8988T (cell line): ENCODE data around the gene PAPOLB.
"Not testable (repeated sequence)": the region's sequence is repeated elsewhere in the genome, so short reads cannot be mapped to it uniquely, and the experiment has no call there.

Experiments
- DNase-seq: peaks from one replicate; pipeline ENCODE4 v3.0.0; 2011

PAPOLB gene

DNA sequence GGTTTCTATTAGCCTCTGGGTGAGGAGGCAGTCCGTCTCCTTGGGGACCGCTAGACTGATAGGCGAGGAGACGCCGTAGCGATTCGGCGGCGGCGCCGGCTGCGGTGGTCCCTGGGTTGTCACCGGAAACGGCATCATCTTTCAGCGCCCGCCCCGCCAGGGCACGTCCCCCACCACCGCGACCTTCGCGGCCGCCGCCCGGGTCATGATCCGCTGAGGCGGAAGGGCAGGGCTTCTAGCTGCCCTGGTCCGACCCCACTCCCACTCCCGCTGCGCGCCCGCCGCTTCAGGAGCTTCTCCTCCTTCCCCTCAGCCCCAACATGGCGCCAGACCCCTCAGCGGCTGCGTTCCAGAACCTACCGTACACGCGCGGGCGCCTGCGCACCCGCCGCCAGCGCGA lies at the start of gene PAPOLB:
Gene PAPOLB, minus strand, starts transcription at position 358 of the 400 bp plus-strand sequence. Its CDS starts 220 bp downstream, at position 138.
- no peak for DNase-seq

DNA sequence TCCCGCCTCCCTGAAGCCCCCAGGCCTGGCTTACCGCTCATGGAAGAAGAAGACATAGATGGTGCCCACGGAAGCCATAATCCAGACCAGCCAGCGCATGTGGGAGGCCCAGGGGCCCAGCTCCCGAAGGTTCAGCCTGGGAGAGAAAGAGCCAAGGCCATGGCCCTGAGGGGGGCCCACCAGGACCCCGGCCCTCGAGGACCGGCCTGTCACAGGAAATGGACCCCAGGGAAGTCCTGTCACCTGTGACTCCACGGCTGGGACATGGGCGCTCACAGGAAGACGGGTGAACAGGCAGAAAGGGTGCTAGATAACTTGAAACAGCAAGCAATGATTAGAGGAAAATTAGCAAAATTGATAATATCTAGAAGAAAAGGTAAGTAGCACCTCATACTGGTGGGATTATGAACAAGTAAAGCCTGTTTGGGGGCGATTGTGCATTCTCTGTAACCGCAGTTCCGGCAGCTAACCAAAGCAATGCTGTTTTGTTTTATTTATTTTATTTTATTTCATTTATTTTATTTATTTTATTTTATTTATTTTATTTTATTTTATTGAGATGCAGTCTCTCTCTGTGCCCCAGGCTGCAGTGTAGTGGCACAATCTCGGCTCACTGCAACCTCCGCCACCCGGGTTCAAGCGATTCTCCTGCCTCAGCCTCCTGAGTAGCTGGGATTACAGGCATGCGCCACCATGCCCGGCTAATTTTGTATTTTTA lies 49.4 kb upstream of the PAPOLB start:
- DNase-seq = no peak

DNA sequence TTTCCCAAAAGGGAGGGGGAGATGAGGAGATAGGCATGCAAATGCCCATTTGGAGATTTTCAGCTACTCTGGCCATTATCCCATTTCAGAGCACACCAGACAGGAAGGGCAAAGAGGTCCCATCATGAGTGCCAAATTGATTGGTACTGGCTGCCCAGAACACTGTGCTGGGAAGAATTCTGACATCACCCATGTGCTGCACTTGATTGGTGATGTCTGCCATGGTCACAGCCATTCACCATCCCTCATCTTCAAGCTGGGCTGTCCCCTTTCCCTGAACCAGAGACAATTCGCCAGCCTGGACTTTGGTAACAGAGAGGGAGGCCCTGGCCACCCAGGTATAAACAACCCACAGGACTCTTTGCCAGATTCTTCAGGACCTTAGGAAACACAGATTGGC lies 44.9 kb upstream of the PAPOLB start:
- DNase-seq = no peak

DNA sequence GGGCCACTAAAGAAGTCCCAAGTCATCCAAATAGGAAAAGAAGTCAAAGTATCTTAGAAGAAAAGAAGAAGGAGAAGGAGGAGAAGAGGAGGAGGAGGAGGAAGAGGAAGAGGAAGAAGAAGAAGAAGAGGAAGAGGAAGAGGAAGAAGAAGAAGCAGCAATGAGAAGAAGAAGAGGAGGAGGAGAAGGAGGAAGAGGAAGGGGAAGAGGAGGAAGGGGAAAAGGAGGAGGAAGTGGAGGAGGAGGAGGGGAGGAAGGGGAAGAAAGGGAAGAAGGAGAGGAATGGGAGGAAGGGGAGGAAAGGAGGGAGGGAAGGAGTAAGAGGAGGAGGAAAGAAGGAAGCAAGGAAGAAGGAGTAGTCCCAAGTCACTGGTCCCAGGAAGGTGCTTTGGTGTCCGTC lies 43.3 kb upstream of the PAPOLB start:
- DNase-seq = no peak

DNA sequence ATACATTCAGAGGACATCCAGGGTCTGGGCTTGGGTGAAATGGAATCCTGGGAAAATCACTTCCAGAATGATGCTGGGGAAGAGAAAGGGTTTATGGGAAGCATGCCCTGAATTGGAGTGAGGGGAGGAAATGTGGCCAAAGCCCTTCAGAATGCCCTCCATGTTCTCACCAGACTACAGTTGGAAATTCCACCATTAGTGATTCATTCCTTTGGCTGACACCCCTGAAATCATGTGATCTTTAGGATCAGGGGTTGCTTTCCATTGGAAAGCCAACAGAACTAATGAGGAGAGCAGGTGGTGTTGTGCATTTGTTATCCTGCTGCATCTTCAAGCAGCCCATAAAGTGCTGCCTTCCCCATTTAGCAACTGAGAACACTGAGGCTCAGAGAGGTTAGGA lies 42.5 kb upstream of the PAPOLB start:
- DNase-seq = no peak

DNA sequence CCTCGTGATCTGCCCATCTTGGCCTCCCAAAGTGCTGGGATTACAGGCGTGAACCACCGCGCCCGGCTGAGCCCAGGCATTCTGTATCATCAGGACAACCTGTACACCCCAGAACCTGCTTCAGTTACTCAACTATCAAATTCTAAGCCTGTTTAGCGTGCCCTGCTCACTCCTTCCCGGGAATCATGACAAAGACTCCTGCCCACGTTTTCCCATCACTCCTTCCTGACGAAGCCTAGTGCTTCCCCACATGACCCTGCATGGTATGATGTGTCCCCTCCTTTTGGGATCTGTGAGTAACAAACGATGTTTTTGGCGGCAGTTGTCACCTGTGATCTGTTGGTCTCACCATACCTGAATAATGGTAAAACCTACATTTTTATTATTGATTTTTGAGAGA lies 33.9 kb upstream of the PAPOLB start:
- no peak for DNase-seq

DNA sequence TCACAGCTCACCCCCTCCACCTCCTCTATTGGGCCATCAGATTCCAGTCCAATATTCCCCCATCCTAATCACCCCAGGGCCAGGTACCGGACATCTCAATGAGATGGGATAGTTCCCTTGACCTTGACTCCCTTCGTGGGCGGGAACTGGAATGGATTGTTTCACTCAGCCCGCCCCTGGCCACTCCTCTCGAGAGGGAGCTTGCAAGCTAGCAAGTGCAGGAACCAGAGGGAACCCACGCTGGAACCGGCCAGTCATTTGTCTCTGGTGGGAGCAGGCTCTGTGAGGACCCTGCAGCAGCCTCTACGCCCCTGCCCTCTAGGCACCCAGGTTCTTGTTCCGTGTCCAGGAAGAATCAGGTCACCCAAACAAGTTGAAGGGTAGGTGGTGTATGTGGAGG lies 32.7 kb upstream of the PAPOLB start:
- DNase-seq = no peak

DNA sequence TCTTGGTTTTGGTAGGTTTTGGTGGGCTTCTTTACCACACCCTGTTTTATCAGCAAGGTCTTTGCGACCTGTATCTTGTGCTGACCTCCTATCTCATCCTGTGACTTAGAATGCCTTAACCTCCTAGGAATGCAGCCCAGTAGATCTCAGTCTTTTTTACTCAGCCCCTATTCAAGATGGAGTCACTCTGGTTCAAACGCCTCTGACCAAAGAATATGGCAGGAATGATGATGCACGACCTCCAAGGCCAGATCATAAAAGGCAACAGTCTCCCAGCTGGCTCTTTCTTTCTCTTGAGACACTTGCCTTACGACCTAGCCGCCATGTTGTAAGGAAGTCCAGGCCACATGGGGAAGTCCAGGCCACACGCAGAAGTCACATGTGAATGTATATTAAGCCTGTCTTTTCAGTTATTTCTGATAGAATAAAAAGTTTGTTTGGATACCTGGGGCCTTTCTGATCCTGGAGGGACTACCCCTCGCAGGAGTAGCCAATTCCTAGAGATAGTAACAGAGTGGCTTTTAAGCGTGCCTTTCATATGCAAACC lies 32.2 kb upstream of the PAPOLB start:
- DNase-seq = no peak

DNA sequence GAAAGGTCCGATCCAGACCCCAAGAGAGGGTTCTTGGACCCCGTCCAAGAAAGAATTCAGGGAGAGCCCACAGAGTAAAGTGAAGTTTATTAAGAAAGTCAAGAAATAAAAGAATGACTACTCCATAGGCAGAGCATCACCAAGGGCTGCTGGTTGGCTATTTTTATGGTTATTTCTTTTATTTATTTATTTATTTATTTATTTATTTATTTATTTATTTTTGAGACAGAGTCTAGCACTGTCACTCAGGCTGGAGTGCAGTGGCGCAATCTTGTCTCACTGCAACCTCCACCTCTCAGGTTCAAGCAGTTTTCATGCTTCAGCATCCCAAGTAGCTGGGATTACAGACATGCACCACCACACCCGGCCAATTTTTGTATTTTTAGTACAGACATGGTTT lies 31.4 kb upstream of the PAPOLB start:
- not testable (repeated sequence) for DNase-seq

DNA sequence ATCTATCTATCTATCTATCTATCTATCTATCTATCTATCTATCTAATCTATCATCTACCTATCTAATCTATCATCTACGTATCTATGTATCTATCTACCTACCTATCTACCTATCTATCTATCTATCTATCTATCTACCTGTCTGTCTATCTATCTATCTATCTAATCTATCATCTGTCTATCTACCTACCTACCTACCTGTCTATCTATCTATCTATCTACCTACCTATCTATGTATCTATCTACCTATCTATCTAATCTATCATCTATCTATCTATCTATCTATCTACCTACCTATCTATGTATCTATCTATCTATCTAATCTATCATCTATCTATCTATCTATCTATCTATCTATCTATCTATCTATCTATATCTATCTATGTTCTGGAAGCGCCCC lies 29.7 kb upstream of the PAPOLB start:
- not testable (repeated sequence) for DNase-seq

DNA sequence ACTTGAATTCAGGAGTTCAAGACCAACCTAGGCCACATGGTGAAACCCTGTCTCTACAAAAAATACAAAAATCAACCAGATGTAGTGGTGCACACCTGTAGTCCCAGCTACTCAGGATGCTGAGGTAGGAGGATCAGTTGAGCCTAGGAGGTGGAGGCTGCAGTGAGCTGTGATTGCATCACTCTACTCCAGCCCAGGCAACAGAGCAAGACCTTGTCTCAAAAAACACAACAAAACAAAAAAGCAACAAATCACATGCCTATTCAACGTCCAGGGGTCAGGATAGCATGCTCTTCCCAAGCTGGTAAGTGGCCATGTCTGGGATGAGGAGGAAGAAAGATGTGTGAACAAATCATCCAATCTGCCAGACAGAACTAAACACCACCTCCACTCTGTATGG lies 27.9 kb upstream of the PAPOLB start:
- DNase-seq = no peak

DNA sequence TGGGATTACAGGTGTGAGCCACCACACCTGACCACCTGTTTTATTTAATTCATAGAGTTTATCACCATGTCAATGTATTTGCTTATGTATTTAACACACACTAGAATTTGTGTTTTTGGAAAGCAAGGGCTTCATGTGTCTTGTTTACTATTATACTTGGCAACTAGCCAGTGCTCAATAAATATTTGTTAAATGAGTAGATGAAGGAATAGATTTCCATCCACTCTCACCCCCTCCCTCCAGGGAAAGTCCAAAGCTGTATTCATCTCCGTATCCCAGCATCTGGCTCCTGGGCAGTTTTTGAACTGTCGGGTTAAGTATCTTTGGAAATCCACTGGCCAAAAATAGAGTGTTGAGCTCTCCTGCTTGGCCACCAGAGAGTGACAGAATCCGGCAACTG lies 26.3 kb upstream of the PAPOLB start:
- no peak for DNase-seq

DNA sequence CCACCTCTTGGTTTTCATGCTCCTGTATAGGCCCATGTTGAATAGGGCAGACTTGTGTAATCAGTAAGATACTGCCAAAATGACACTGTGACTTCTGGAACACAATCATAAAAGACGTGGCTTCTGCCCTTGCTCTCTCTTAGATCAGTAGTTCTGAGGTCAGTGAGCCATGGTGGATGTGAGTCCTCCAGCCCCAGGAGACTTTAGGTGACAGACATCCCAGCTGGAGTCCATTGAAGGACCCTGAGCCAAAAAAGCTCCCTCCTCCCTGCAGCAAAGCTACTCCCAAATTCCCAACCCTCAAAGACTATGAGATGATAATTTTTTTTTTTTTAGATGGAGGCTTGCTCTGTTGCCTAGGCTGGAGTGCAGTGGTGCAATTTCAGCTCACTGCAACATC lies 24.8 kb upstream of the PAPOLB start:
- no peak for DNase-seq

DNA sequence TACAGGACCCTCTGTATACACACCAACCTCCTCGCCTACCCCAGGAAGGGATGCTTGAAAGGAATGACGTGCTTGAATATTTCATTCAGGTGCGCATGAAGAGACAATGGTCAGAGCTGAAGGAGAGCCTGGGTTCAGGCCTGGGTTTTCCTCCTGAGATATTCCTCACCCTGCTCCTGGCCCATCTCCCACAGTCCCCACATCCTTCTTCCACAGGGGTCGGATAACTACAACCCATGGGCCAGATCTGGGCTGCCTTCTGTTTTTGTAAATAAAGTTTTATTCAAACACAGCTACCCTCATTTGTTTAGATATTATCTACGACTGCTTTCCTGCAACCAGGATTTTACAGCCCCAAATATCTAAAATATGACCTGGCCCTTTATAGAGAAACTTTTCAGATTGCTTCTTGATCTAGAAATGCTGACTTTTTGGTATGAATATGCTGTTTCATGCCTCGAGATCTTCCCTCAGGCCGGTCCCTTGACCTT lies 23.5 kb upstream of the PAPOLB start:
- DNase-seq = no peak

DNA sequence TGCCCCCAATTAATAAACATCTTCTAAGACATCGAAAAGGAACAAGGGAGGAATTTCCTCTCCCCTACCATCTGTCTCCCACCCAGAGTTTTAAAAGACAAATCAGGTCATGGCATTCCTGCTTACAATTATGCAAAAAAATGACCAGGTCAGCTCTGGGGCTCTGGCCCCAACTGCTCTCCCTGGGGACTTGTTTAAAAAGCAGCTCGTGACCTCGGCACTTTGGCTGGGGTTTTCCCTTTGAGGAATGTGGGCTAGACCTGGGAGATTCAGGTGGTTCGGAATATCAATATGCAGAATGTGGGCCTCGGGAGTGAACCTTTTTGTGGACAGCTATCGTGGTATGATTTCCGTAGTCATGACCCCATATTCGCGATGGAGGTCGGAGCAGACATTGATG lies 22.3 kb upstream of the PAPOLB start:
- DNase-seq = no peak

DNA sequence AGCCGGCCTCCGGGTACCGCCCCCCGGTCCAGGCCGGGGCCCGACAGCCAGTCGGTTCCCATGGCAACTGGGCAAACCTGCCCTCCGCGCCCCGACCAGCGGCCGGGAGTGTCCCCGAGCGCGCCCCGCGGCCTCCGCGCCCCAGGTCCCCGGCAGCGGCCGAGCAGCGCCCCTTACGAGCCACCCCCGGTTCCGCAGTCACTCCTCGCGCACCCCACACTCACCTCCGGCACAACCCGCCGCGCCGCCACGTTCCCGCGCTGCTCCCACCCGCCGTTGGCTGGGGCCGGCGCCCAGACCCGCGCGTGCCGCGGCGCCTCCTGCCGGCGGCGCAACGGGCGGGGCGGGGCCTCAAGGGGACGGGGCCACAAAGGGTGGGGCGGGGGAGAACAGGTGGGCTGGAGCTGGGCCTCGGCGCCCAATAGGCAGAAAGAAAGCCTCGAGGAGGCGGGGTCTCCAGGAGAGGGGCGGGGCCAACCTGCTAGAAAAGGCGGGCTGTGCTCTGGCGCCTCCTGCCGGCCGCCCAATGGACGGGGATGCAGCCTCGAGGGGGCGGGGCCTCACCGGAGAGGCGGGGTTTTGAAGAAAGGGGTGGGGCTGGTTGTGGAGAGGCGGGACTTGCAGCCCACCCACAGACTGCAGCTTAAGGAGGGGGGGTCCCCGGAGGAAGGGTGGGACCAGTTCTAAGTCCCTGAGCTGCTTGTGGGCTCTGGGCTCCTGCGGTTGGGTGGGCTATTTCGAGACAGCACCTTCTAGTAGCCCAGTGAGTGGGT lies 21.7 kb upstream of the PAPOLB start, which contains the start of gene RADIL:
Gene RADIL, minus strand, starts transcription at position 345 of the 773 bp plus-strand sequence. CDS start 5,577 bp downstream, outside the sequence.
- peak; percentile 99 for DNase-seq

DNA sequence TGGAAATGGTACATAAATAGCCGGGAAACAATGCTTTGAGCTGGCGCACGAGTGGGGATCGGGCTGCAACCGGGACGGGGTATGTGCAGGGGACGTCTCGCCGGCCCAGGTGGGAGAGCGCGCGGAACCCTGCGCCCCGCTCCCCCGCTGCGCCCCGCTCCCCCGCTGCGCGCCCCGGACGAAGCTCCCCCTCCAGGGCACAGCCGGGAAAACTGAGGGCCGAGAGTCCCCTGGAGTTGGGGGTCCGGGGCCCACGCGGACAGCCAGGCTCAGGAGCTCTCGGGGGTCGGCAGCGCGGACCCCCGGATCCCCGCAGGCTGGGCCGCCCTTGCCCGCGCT lies 21.2 kb upstream of the PAPOLB start:
- DNase-seq = no peak

DNA sequence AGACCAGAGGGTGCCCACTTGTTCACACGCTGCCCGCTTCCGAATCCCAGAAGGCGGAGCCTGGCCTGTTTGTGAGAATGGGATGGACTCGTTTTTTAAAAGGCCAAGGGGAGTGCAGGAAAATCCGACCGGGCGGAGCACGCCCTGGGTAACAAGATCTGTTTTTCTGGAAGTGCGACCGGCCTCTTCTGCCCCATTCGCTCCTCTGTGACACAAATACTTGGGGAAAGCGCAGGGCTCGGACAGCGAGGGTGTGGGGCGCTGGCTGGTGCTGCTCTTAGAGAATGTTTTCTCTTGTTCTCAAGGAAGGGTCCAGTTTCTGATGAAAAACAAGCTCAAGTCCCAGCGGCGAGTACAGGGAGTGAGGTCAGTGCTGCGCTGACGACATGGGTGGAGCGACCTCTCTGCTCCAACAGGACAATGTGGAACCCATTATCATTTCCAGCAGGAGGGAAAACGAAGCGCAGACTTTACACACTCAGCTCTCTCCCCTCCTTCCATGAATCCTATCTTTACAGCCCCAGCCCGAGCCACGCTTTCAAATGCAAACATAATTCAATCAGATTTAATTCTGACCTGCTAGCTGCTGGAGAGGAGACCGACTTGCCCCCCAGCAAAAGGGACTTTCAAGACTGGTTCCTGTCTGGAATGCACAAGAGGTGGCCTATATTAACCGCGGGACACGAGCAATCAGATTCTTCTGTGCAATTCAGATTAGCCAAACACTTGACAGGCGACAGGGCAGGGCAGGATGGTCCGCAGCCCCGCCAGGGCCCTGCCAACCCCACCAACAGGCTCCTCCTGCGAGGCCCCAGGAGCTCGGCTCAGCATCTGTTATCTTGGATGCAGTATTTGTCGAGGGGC lies 20.6 kb upstream of the PAPOLB start:
- DNase-seq = no peak

DNA sequence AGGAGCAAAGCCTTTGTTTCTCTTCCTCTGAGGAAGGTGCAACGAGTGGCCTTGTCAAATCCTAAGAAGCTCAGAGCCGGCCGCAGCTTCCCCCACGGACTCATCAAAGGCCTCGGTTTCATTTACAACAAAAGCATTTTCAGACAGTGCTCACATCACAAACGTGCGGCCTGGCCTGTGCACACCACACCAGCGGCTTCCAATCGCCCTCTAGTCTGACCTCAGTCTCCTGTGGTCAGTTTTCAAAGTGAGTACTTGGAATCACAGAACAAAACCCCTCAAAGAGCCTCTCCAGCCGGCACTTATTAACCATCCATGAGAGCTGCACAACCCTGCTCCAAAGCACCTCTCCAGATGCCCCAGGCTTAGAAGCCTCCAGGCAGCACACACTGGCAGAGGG lies 18.4 kb upstream of the PAPOLB start:
- no peak for DNase-seq

DNA sequence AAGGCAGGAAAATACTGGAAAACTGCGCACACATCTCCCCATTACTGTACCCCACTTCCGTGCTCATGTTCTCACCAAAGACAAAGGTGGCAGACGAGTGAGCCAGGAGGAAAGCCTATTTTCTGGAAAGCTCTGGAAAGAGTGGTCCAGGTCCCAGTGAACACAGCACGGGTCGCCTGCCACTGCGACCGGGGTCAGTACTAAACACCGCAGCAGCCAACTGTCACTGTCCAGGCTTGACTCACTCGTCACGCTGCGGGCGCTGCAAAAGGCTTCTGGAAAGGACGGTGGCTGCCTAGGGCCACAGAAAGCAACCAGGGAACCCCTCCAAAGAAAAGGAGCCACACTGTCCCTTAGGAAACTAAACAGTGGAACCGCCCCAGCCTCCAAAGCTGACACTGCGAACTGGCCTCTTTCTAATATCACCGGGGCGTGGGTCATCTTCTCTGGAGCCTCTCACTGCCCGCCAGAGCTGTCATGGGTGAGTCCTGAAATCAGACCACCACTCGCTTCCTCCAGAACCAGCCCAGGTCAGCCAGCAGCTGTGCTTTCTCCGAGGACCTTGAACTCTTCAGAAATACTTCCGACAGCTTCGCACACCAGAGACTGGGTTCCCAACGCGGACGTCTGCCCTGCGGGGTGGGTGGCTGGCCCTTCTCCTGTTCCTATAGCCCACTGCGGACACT lies 17.7 kb upstream of the PAPOLB start:
- DNase-seq = no peak

DNA sequence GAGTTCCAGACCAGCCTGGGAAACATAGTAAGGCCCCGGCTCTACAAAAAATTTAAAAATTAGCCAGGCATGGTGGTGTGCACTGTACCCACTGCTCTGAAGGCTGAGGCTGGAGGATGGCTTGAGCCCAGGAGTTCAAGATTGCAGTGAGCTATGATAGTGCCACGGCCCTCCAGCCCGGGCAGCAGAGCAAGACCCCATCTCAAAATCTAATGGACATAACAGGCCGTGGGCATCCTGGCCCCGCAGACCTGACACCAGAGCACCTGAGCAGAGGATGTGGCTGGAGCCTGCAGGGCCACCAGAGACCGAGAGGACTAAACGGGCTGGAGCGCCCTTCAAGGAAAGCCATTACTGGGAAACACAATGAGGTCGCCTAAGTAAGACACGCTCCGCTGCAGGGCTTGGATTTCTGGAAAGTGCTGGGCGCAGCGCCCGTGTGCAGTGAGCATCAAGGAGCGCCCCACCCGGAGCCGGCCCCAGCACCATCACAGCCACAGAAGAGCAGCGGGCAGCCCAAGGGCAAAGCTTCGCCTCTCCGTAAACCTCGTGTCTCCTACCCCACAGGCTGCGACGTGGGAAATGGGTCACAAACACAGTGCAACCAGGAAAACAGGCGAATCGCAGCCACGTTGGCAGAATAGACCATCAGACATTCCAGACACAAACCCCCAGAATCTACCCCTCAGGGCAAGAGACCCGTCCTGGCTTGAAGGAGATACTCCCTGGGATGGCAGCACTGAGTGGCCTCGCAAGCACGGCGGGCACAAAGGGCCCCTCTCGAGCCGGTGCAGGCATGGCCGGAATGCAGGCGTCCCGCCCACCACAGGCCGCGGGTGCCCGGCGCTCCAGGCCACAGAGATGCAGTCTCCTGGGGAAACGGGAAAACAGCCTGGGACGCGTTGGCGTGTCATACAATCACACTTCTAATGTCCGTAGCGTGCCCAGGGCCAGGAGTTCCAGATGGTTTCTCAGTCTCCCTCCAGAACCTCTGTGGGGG lies 16.8 kb upstream of the PAPOLB start:
- DNase-seq = no peak
